Measurements from ENCODE around the gene APOBEC3H.

DNA sequence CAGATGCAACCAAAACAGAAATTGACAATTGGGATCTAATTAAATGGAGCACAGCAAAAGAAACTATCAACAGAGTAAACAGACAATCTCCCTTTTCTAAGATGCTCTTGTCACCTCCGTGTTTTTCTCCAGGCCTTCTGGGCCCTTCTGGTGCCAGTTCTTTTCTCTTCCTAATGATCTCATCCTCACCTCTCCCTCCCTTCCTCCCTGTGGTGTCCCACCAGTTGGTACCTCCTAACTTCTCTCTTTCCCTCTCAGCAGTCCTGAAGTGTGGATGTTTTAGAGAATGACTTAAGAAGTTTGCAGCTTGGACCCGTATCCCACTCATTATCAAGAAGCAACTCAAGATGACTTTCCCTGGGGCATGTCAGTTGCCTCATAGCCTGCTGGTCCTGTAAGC, 6.4 kb downstream of the APOBEC3H start:
- TF ChIP-seq POLR2AphosphoS5 (IDR thresholded peaks at IDR 0.05; ENCODE audit: low read depth, low read length) (no peak), SIN3A (IDR thresholded peaks at IDR 0.05; ENCODE audit: borderline replicate concordance, insufficient read depth, low read length) (no peak), REST (IDR thresholded peaks at IDR 0.05; ENCODE audit: insufficient read depth in 1 of 2, low read depth in 2 of 2, low read length in 2 of 2) (no peak)
